Measurements from ENCODE around the gene TRAF2. TPM values are rescaled to one million over a fixed set of nuclear protein-coding genes. Genes with fewer than 3 reads are reported as not detected.

Gene TRAF2
- total and polyA plus RNA-seq, 9 of the 15 experiments (the other 6 are each of a cell fraction or from before 2014, with no cell fraction given) = 0.24 to 45.2 (median 18.0) TPM

- TF ChIP-seq REST (IDR thresholded peaks at IDR 0.05; ENCODE audit: borderline replicate concordance) (no peak; the same call in 1 of the 2 replicates), REST (CRISPR knock-in tag; IDR thresholded peaks at IDR 0.05; ENCODE audit: low read depth) (0 out of 2 replicates have a peak, but pooled peaks have one; percentile 18), ZNF740 (CRISPR knock-in tag; IDR thresholded peaks at IDR 0.05) (0 out of 2 replicates have a peak, but pooled peaks have one; percentile 33), ZNF740 (tag; IDR thresholded peaks at IDR 0.05) (no peak), SAP30 (IDR thresholded peaks at IDR 0.05; ENCODE audit: borderline replicate concordance, insufficient read depth, low read depth, low read length, poor library complexity, severe bottlenecking) (peak; percentile 66), IRF9 (tag; IDR thresholded peaks at IDR 0.05) (peak; percentile 74), STAT6 (CRISPR knock-in tag; IDR thresholded peaks at IDR 0.05) (no peak), NRF1 (conservative IDR thresholded peaks at IDR 0.05 in 1 of 2, IDR thresholded peaks at IDR 0.05 in 1 of 2) (peak in 1 of 2 experiments; percentile 58; a peak in 2 of 4 replicates), CCNT2 (IDR thresholded peaks at IDR 0.05; ENCODE audit: borderline replicate concordance, extremely low read depth, insufficient read length, low read depth, low read length) (peak; percentile 79), POLR2G (IDR thresholded peaks at IDR 0.05; ENCODE audit: low read depth, low read length) (peak; percentile 86)
Measured at GRCh38 chr9:136849038-136849959, 37.0 kb upstream of the TRAF2 start, which contains the start of gene PHPT1 (continued).
